Hepatocyte (in vitro differentiated cells): Measurements from ENCODE around the gene SCFD2.

Experiments used
- CTCF ChIP-seq: fragments of 200-600 bp; sonication (generic); IDR thresholded peaks from 2 replicates; pipeline ENCODE4 v1.5.1; 2016; ENCODE audit warnings: antibody characterized with exemption, mild to moderate bottlenecking; ENCODE audit not compliant: poor library complexity
- EZH2 ChIP-seq: fragments of 200-600 bp; sonication (generic); IDR thresholded peaks from 2 replicates; pipeline ENCODE4 v1.6.1; 2016; ENCODE audit warnings: antibody characterized with exemption, mild to moderate bottlenecking, borderline replicate concordance
- EZH2phosphoT487 ChIP-seq: fragments of 200-600 bp; sonication (generic); IDR thresholded peaks from one replicate; pipeline ENCODE4 v1.6.1; 2018; ENCODE audit warnings: antibody characterized with exemption, mild to moderate bottlenecking, low read depth, moderate library complexity; ENCODE audit not compliant: unreplicated experiment, severe bottlenecking

DNA sequence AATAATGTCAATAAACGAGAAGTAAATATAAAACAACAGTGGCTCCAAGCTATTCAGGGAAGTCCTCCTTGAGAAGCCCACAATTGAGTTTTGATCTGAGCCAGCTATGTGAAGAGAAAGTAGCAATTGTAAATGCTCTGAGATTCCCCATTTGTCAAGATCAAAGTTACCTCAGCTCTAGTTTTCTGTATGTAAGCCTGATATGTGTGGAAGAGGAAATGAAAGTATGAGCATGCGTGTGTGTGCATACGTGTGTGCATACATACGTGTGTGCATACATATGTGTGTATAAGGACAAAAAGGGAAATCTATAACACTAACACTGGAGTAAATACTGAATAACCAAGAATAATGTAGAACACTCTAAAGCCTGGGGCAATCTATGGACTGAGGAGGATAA lies 130.3 kb downstream of the SCFD2 start:
- TF ChIP-seq CTCF (no peak), EZH2 (no peak), EZH2phosphoT487 (no peak)
